Lung (tissue), 12 donors: Measurements from ENCODE around the gene ADGRD1. TPM values are rescaled to one million over a fixed set of nuclear protein-coding genes. Genes with fewer than 3 reads are reported as not detected.

ENCODE experiments used
- ATAC-seq: fragments of 200-7000 bp; cut with Tn5 transposase; one replicate; pipeline ENCODE4 v1.9.1; 2020; ENCODE audit warnings: moderate number of reproducible peaks; ENCODE audit not compliant: insufficient read depth, low FRiP score
- DNase-seq, 3 donors: peaks; one replicate each; pipeline ENCODE4 v3.0.0-alpha.2; 2013 to 2017
- H3K27ac ChIP-seq, 2 donors: one replicate each; pipeline ENCODE4 v1.5.1; 2013; ENCODE audit warnings: mild to moderate bottlenecking in 2 of 2, moderate library complexity in 2 of 2, control low read depth in 1 of 2, inconsistent platforms in 1 of 2, low read depth in 1 of 2, low read length in 1 of 2
- H3K27me3 ChIP-seq, 3 donors: one replicate each; pipeline ENCODE4 v1.5.1; 2013; ENCODE audit warnings: low read length in 2 of 3; ENCODE audit not compliant: control insufficient read depth in 3 of 3, insufficient read depth in 3 of 3
- H3K36me3 ChIP-seq, 4 donors: one replicate each; pipeline ENCODE4 v1.5.1; 2013; ENCODE audit warnings: low read length in 4 of 4, mild to moderate bottlenecking in 1 of 4, moderate library complexity in 1 of 4; ENCODE audit not compliant: control insufficient read depth in 4 of 4, insufficient read depth in 4 of 4
- H3K4me1 ChIP-seq, 5 donors: one replicate each; pipeline ENCODE4 v1.5.1; 2013; ENCODE audit warnings: low read length in 5 of 5, mild to moderate bottlenecking in 2 of 5, moderate library complexity in 1 of 5; ENCODE audit not compliant: control insufficient read depth in 5 of 5, insufficient read depth in 5 of 5
- H3K4me3 ChIP-seq: one replicate; pipeline ENCODE4 v1.5.1; 2013; ENCODE audit warnings: mild to moderate bottlenecking, control low read depth, moderate library complexity
- H3K9ac ChIP-seq, 2 donors: one replicate each; pipeline ENCODE4 v1.5.1; 2013; ENCODE audit warnings: low read length in 2 of 2, control low read depth in 1 of 2; ENCODE audit not compliant: insufficient read depth in 1 of 2
- H3K9me3 ChIP-seq, 4 donors: one replicate each; pipeline ENCODE4 v1.5.1; 2013; ENCODE audit warnings: low read length in 3 of 4, mild to moderate bottlenecking in 1 of 4, moderate library complexity in 1 of 4; ENCODE audit not compliant: control insufficient read depth in 4 of 4, insufficient read depth in 3 of 4
- WGBS, 2 donors: extraction: QIAGEN DNeasy Blood & Tissue Kit; methylation state at CpG; one replicate each; pipeline ENCODE4 v1.1.7; 2013; 5-methylcytosine and 5-hydroxymethylcytosine counted together
- polyA plus RNA-seq, 2 donors: library from polyadenylated mRNA; stranded (reverse); fragments of 200-250 nt; gene quantifications; one replicate each; pipeline ENCODE4 v1.2.1, GENCODE V29; 2013
- total RNA-seq, 2 donors: library from RNA; depleted of rRNA in 1 of 2; stranded (reverse); fragments of >200 nt in 1 of 2; gene quantifications; one replicate each; pipeline ENCODE4 v1.2.1, GENCODE V29; 2014 to 2021
- TF ChIP-seq, protein P1 (sequence below): IDR thresholded peaks from 2 replicates; pipeline ENCODE4 v1.5.1; 2012; ENCODE audit warnings: mild to moderate bottlenecking; ENCODE audit errors: control extremely low read depth, extremely low read depth
- donor health status: control.
- donor health status: control.
- donor health status: Bipolar disorder and iron deficiency.
- donor health status: healthy.
- donor health status: DM: yes; HTN: yes; CAD: no.

The ADGRD1 gene
- total and polyA plus RNA-seq, 4 donors: 23.5 to 85.6 (median 46.7) TPM

GRCh38 chr12:131121705-131122405 lies 168.1 kb downstream of the ADGRD1 start:
- DNase-seq (no peak), ATAC-seq (no peak)
- WGBS, 2 donors: 90 to 91% methylated on average over 30 of the region's 30 CpGs
- Histone ChIP-seq H3K9me3 (no peaks in the 10 kb centered on the region), H3K4me3 (no peak overlapping the region), H3K4me1 (peaks cover 0 to 3% (median 0%) of the 10 kb centered on the region in 5 donors), H3K9ac (no peak overlapping the region), H3K27me3 (no peaks in the 10 kb centered on the region), H3K27ac (no peak overlapping the region), H3K36me3 (peaks cover 0 to 6% (median 0%) of the 10 kb centered on the region in 4 donors)
- TF ChIP-seq, protein P1, sequence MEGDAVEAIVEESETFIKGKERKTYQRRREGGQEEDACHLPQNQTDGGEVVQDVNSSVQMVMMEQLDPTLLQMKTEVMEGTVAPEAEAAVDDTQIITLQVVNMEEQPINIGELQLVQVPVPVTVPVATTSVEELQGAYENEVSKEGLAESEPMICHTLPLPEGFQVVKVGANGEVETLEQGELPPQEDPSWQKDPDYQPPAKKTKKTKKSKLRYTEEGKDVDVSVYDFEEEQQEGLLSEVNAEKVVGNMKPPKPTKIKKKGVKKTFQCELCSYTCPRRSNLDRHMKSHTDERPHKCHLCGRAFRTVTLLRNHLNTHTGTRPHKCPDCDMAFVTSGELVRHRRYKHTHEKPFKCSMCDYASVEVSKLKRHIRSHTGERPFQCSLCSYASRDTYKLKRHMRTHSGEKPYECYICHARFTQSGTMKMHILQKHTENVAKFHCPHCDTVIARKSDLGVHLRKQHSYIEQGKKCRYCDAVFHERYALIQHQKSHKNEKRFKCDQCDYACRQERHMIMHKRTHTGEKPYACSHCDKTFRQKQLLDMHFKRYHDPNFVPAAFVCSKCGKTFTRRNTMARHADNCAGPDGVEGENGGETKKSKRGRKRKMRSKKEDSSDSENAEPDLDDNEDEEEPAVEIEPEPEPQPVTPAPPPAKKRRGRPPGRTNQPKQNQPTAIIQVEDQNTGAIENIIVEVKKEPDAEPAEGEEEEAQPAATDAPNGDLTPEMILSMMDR: no peak

DNA sequence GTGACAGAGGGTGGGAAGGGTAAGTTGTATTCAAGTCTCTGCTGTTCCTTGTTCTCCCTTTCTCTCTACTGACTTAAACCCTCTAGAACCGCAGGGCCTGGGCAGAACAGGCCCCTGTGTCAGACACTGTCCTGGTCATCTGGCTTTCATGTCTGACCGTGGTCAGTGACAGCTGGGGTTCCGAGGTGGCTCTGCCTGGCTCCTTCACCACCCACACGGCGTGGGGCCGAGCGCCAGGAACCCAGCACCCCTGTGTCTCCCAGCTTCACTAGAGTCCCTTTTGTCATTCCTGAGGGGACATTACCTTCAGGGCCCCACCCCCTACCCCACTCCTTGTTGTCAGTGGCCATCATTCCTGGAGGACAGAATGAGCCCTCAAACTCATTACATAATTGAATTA lies 168.9 kb downstream of the ADGRD1 start:
- no peak overlapping the region for H3K4me3 ChIP-seq
- H3K4me1 ChIP-seq: peaks cover 0 to under 1% (median 0%) of the 10 kb centered on the region in 5 donors
- ATAC-seq (no peak), DNase-seq (no peak)
- H3K27me3 ChIP-seq: no peaks in the 10 kb centered on the region
- H3K27ac ChIP-seq: no peak overlapping the region
- no peaks in the 10 kb centered on the region for H3K9me3 ChIP-seq
- peaks cover 0 to 6% (median 0%) of the 10 kb centered on the region in 4 donors for H3K36me3 ChIP-seq
- H3K9ac ChIP-seq: no peak overlapping the region
- 93 to 99% methylated on average over 7 of the region's 7 CpGs for WGBS, 2 donors
- TF ChIP-seq, protein P1: no peak

DNA sequence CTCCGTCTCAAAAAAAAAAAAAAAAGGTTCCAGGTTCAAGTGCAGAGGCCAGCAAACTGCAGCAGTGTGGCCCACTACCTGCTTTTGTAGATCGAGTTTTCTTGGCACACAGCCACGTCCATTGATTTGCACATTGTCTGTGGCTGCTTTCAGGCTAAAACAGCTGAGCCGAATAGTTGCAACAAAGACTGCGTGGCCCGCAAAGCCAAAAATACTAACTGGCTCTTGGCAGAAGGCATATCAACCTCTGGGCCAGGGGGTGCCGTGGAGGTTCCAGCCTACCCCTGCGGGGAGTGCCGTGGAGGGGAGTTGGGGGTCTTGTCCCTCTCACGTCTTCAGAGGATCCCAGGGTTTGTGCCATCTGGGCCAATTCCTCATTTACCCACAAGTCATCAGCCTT lies 170.1 kb downstream of the ADGRD1 start:
- WGBS, 2 donors: 91 to 94% methylated on average over 10 of the region's 10 CpGs
- TF ChIP-seq, protein P1: no peak
- Histone ChIP-seq H3K36me3 (peaks cover 0 to 6% (median 0%) of the 10 kb centered on the region in 4 donors), H3K4me3 (no peak overlapping the region), H3K27ac (no peak overlapping the region), H3K9ac (no peak overlapping the region), H3K9me3 (no peaks in the 10 kb centered on the region), H3K4me1 (no peaks in the 10 kb centered on the region), H3K27me3 (no peaks in the 10 kb centered on the region)
- ATAC-seq (no peak), DNase-seq (no peak)
